HepG2 (cell line): Measurements from ENCODE around the gene IQGAP2. TPM values are rescaled to one million over a fixed set of nuclear protein-coding genes. Genes with fewer than 3 reads are reported as not detected.
"Not testable (repeated sequence)": the region's sequence is repeated elsewhere in the genome, so short reads cannot be mapped to it uniquely, and the experiment has no call there.

Experiments used
- ATAC-seq: fragments of 200-7000 bp; cut with Tn5 transposase; 3 replicates; pipeline ENCODE4 v1.9.1; 2020; ENCODE audit warnings: mild to moderate bottlenecking, moderate library complexity
- BruUV-seq: library from RNA; stranded (reverse); fragments of 400-500 nt; replicated peaks from 2 replicates; lab custom pipeline; 2021; lab: Mats Ljungman, UMichigan
- CTCF ChIA-PET: fragments of 300-600 bp; formaldehyde crosslinking; extraction: SDS; loops from one replicate; lab custom pipeline; 2021; ENCODE audit warnings: low total read pairs, inconsistent platforms, low intra/inter-chr PET ratio; lab: Yijun Ruan, JAX
- POLR2A ChIA-PET: fragments of 350-600 bp; sonication (Branson Sonifier 250); formaldehyde crosslinking; loops from one replicate; lab custom pipeline; 2020; ENCODE audit warnings: antibody characterized with exemption, inconsistent platforms; lab: Yijun Ruan, JAX
- DNase-seq: peaks from one replicate; pipeline ENCODE4 v3.0.0-alpha.2; 2015; ENCODE audit warnings: low spot score
- FAIRE-seq: peaks from 3 replicates; lab custom pipeline; 2011; peaks lifted over from hg19 to GRCh38; lab: Jason Lieb, UNC
- H2AFZ ChIP-seq: one replicate; pipeline ENCODE4 v1.6.1; 2011; ENCODE audit warnings: low read length, inconsistent platforms
- H3K27ac ChIP-seq: fragments of 300-600 bp; 3 replicates; pipeline ENCODE4 v1.8.0; 2011; ENCODE audit warnings: mixed run types, mild to moderate bottlenecking, mixed read lengths, low read length, inconsistent platforms; ENCODE audit not compliant: insufficient read depth; ENCODE audit errors: extremely low read length
- H3K27me3 ChIP-seq, 2 experiments: fragments of 200-600 bp in 1 of 2; 2 replicates in 1 of 2; 3 replicates in 1 of 2; pipeline versions ENCODE4 v1.6.0 to v1.8.0; 2011; ENCODE audit warnings: low read length in 2 of 2, mild to moderate bottlenecking in 2 of 2, moderate library complexity in 2 of 2, inconsistent platforms in 1 of 2; ENCODE audit not compliant: insufficient read depth in 2 of 2, control insufficient read depth in 1 of 2
- H3K36me3 ChIP-seq, 2 experiments: fragments of 200-600 bp in 1 of 2; replicated peaks in 1 of 2; 2 replicates in 1 of 2; 3 replicates in 1 of 2; pipeline versions ENCODE4 v1.5.1 to v1.8.0; 2011; ENCODE audit warnings: low read length in 2 of 2, inconsistent platforms in 1 of 2; ENCODE audit not compliant: insufficient read depth in 2 of 2, control insufficient read depth in 1 of 2
- H3K4me1 ChIP-seq: 2 replicates; pipeline ENCODE4 v1.5.1; 2012; ENCODE audit warnings: low read length, inconsistent platforms; ENCODE audit not compliant: insufficient read depth
- H3K4me2 ChIP-seq: 2 replicates; pipeline ENCODE4 v1.6.0; 2011; ENCODE audit warnings: low read depth, low read length, inconsistent platforms
- H3K4me3 ChIP-seq, 3 experiments: fragments of 200-600 bp in 1 of 3; sonication (generic), shearing (Covaris generic) in 1 of 3; replicated peaks in 1 of 3; 2 replicates each; pipeline ENCODE4 v1.5.1; 2011 to 2016; ENCODE audit warnings: low read length in 3 of 3, inconsistent platforms in 2 of 3, low read depth in 2 of 3, mild to moderate bottlenecking in 2 of 3, control low read depth in 1 of 3, mixed read lengths in 1 of 3; ENCODE audit not compliant: insufficient read depth in 1 of 3
- H3K79me2 ChIP-seq: one replicate; pipeline ENCODE4 v1.6.1; 2011; ENCODE audit warnings: low read length, inconsistent platforms; ENCODE audit not compliant: insufficient read depth
- H3K9ac ChIP-seq: 2 replicates; pipeline ENCODE4 v1.6.0; 2011; ENCODE audit warnings: mild to moderate bottlenecking, low read depth, low read length, inconsistent platforms; ENCODE audit not compliant: insufficient read depth
- H3K9me3 ChIP-seq: 2 replicates; pipeline ENCODE4 v1.5.1; 2012; ENCODE audit warnings: mild to moderate bottlenecking, low read length
- H4K20me1 ChIP-seq: 2 replicates; pipeline ENCODE4 v1.6.0; 2011; ENCODE audit warnings: inconsistent platforms, mild to moderate bottlenecking, low read length, moderate library complexity; ENCODE audit not compliant: insufficient read depth
- ATF1 ChIP-seq: IDR thresholded peaks from 2 replicates; pipeline ENCODE4 v1.6.1; 2016; ENCODE audit warnings: mild to moderate bottlenecking, control low read depth
- GABPA ChIP-seq, 2 experiments: IDR thresholded peaks; 2 replicates each; pipeline ENCODE4 v1.6.1; 2011 to 2016; ENCODE audit warnings: low read depth in 2 of 2, low read length in 1 of 2, missing biosample characterization in 1 of 2, missing genetic modification characterization in 1 of 2
- HOXA3 ChIP-seq: sonication (generic); formaldehyde crosslinking; IDR thresholded peaks from 2 replicates; pipeline ENCODE4 v1.5.0; 2020; ENCODE audit warnings: missing genetic modification reagents
- MXD3 ChIP-seq: IDR thresholded peaks from 2 replicates; pipeline ENCODE4 v1.6.1; 2016; ENCODE audit warnings: mild to moderate bottlenecking, missing biosample characterization, missing genetic modification reagents
- RBAK ChIP-seq: sonication (generic); formaldehyde crosslinking; IDR thresholded peaks from 2 replicates; pipeline ENCODE4 v1.5.1; 2020; ENCODE audit warnings: mild to moderate bottlenecking, missing genetic modification reagents
- SIN3A ChIP-seq: IDR thresholded peaks from 2 replicates; pipeline ENCODE4 v1.6.1; 2011; ENCODE audit warnings: low read depth, mild to moderate bottlenecking, control low read depth, low read length, borderline replicate concordance
- SNAPC2 ChIP-seq: sonication (generic); formaldehyde crosslinking; IDR thresholded peaks from 2 replicates; pipeline ENCODE4 v1.8.1; 2022; ENCODE audit warnings: mild to moderate bottlenecking, missing genetic modification reagents
- SOX13 ChIP-seq, 3 experiments: fragments of 450-650 bp in 1 of 3; sonication (generic) in 1 of 3; formaldehyde crosslinking in 1 of 3; IDR thresholded peaks in 2 of 3; conservative IDR thresholded peaks in 1 of 3; 2 replicates each; pipeline versions ENCODE4 v1.5.0 to v1.6.1; 2016 to 2020; ENCODE audit warnings: antibody characterized with exemption in 1 of 3, mild to moderate bottlenecking in 1 of 3, missing compliant biosample characterization in 1 of 3, missing genetic modification reagents in 1 of 3, moderate library complexity in 1 of 3
- TFE3 ChIP-seq: IDR thresholded peaks from 2 replicates; pipeline ENCODE4 v1.6.1; 2016
- ZBTB2 ChIP-seq: sonication (generic); formaldehyde crosslinking; IDR thresholded peaks from 2 replicates; pipeline ENCODE4 v1.8.0; 2022; ENCODE audit warnings: low read depth, missing genetic modification reagents
- ZBTB38 ChIP-seq: sonication (generic); formaldehyde crosslinking; IDR thresholded peaks from 2 replicates; pipeline ENCODE4 v1.5.1; 2020; ENCODE audit warnings: mild to moderate bottlenecking, missing genetic modification reagents
- ZFP41 ChIP-seq: sonication (generic); formaldehyde crosslinking; IDR thresholded peaks from 2 replicates; pipeline ENCODE4 v1.4.0; 2020; ENCODE audit warnings: mild to moderate bottlenecking, missing genetic modification reagents, borderline replicate concordance
- ZNF652 ChIP-seq: IDR thresholded peaks from 2 replicates; pipeline ENCODE4 v1.6.1; 2016; ENCODE audit warnings: low read depth, borderline replicate concordance
- WGBS: methylation state at CpG from one replicate; pipeline ENCODE4 v1.1.6; 2017; ENCODE audit warnings: low lambda C conversion rate; 5-methylcytosine and 5-hydroxymethylcytosine counted together
- in situ Hi-C: cut with HindIII; loops from 2 replicates; pipeline ENCODE4 v1.10.0; 2017; ENCODE audit warnings: low pct_unique_long_range_greater_than_20kb; ENCODE audit not compliant: extremely low pct_ligation_motif_present
- intact Hi-C: fragments of 100-400 bp; cut with micrococcal nuclease; formaldehyde crosslinking; loops from one replicate; pipeline ENCODE4 v1.10.0; 2022; ENCODE audit not compliant: unreplicated experiment
- polyA plus RNA-seq, 8 experiments: library from polyadenylated mRNA; depleted of rRNA in 3 of 8; stranded (reverse) in 7 of 8; unstranded in 1 of 8; fragments of >200 nt; fragmentation: Illumina TruSeq in 4 of 8; extraction: Trizol in 4 of 8; gene quantifications; 2 replicates each; pipeline versions ENCODE4 v1.2.1 to v1.2.3, GENCODE V29; 2011 to 2016; ENCODE audit warnings: low read depth in 4 of 8, missing spikeins in 1 of 8, mixed read lengths in 1 of 8; ENCODE audit not compliant: insufficient read depth in 1 of 8
- total RNA-seq, 5 experiments: library from RNA; depleted of rRNA; stranded (reverse); fragments of >200 nt; fragmentation: Illumina TruSeq; extraction: Trizol; gene quantifications; 2 replicates each; pipeline ENCODE4 v1.2.3, GENCODE V29; 2016; ENCODE audit warnings: low read depth in 1 of 5

Gene IQGAP2
- total and polyA plus RNA-seq, 2 of the 13 experiments (the other 11 are each of a cell fraction or from before 2014, with no cell fraction given) = 35.2 to 83.3 TPM

- H3K9ac ChIP-seq, ATAC-seq, H3K9me3 ChIP-seq, FAIRE-seq, H4K20me1 ChIP-seq, H2AFZ ChIP-seq, H3K27ac ChIP-seq, in situ Hi-C loops, intact Hi-C loops, BruUV-seq, H3K4me3 ChIP-seq, CTCF ChIA-PET, H3K27me3 ChIP-seq, H3K4me2 ChIP-seq, POLR2A ChIA-PET, DNase-seq, H3K79me2 ChIP-seq: not testable (repeated sequence)
- WGBS = 94% methylated on average over 4 of the region's 4 CpGs
- peaks cover 24% of the 10 kb centered on the region for H3K4me1 ChIP-seq
- H3K36me3 ChIP-seq = peaks cover 4 to 31% of the 10 kb centered on the region in 2 experiments; a peak in 3 of 5 replicates
Measured at GRCh38 chr5:76680826-76681225, 277.7 kb downstream of the IQGAP2 start.

GRCh38 chr5:76681287-76681686 lies 278.2 kb downstream of the IQGAP2 start:
- ChIA-PET CTCF (no interaction called here), POLR2A (no interaction called here)
- peaks cover 4 to 29% of the 10 kb centered on the region in 2 experiments; a peak in 3 of 5 replicates for H3K36me3 ChIP-seq
- FAIRE-seq (no peak), ATAC-seq (no peak), DNase-seq (no peak)
- H2AFZ ChIP-seq = no peak overlapping the region
- no peaks in the 10 kb centered on the region for H3K27me3 ChIP-seq
- no peaks in the 10 kb centered on the region for H3K79me2 ChIP-seq
- no peak overlapping the region for H3K4me3 ChIP-seq
- no peak overlapping the region for H3K9ac ChIP-seq
- no peaks in the 10 kb centered on the region for H3K9me3 ChIP-seq
- no peak for TF ChIP-seq ATF1 (CRISPR knock-in tag)
- TF ChIP-seq RBAK (CRISPR knock-in tag) = no peak
- no peak for TF ChIP-seq ZBTB38 (CRISPR knock-in tag)
- TF ChIP-seq HOXA3 (CRISPR knock-in tag) = no peak
- no peak for TF ChIP-seq ZBTB2 (CRISPR knock-in tag)
- no peak for TF ChIP-seq SIN3A
- TF ChIP-seq MXD3 (CRISPR knock-in tag) = no peak
- TF ChIP-seq SOX13 (IDR thresholded peaks at IDR 0.05) = no peak
- no peak for TF ChIP-seq SOX13 (CRISPR knock-in tag; conservative IDR thresholded peaks at IDR 0.05 in 1 of 2, IDR thresholded peaks at IDR 0.05 in 1 of 2)
- TF ChIP-seq TFE3 (CRISPR knock-in tag) = no peak
- TF ChIP-seq ZNF652 (CRISPR knock-in tag) = no peak
- no peak for TF ChIP-seq ZFP41
- no peak for TF ChIP-seq GABPA (IDR thresholded peaks at IDR 0.05; ENCODE audit: low read depth, low read length)
- TF ChIP-seq GABPA (CRISPR knock-in tag; IDR thresholded peaks at IDR 0.05; ENCODE audit: low read depth) = no peak
- no peak for TF ChIP-seq SNAPC2 (CRISPR knock-in tag)
- intact Hi-C loops = no loop called here
- H3K4me2 ChIP-seq = no peak overlapping the region
- no TSS peak for BruUV-seq
- peaks cover 29% of the 10 kb centered on the region for H3K4me1 ChIP-seq
- H4K20me1 ChIP-seq = no peaks in the 10 kb centered on the region
- no peak overlapping the region for H3K27ac ChIP-seq
- 97% methylated on average over 4 of the region's 4 CpGs for WGBS
- in situ Hi-C loops = no loop called here
